SK-MEL-5 (cell line): Measurements from ENCODE around the gene GLO1. TPM values are rescaled to one million over a fixed set of nuclear protein-coding genes. Genes with fewer than 3 reads are reported as not detected.

Experiments
- DNase-seq: peaks from one replicate; pipeline ENCODE4 v3.0.0-alpha.2; 2016; ENCODE audit warnings: low read depth, low spot score
- in situ Hi-C: cut with HindIII; loops from 2 replicates; pipeline ENCODE4 v1.10.0; 2016; ENCODE audit warnings: low sequenced_read_pairs, high pct_unique_total_duplicates, low pct_unique_long_range_greater_than_20kb
- total RNA-seq: library from RNA; depleted of rRNA; stranded (reverse); fragments of >200 nt; shearing (Covaris generic); gene quantifications from 2 replicates; pipeline ENCODE4 v1.2.3, GENCODE V29; 2014; rRNA removed

The GLO1 gene
- total RNA-seq, 1 experiment from 2014 or later = 373 TPM

- in situ Hi-C loops = no loop called here
- peak; percentile 75 for DNase-seq
Observed at GRCh38 chr6:38639498-38640215, 63.3 kb downstream of the GLO1 start, which contains the start of gene BTBD9. BTBD9 (minus strand) TSS chr6:38639929.

- peak; percentile 14 for DNase-seq
- in situ Hi-C loops = no loop called here
Observed at GRCh38 chr6:38638941-38639497, 63.9 kb downstream of the GLO1 start.

DNA sequence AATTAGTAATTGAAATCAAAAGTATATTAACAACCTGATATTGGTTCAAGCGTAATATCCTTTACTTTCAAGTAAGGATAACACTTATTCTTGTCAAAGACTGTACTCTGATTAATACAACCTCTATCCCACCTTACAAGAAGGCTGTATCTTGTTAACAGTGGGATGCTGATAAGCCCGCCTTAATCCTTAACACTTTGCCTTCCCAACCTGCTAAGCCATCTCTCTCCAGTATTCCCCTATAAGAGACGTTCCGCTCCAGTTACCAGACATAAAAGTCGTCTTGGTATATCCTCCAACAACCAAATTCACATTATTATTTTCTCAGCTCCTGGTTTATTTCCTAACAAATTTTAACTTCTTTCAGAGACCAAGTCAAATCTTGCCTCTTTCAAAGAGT is 65.2 kb downstream of the GLO1 start:
- in situ Hi-C loops = no loop called here
- no peak for DNase-seq

GRCh38 chr6:38636027-38636426 is 66.9 kb downstream of the GLO1 start:
- in situ Hi-C loops = no loop called here
- DNase-seq = no peak

GRCh38 chr6:38634518-38634917 is 68.4 kb downstream of the GLO1 start:
- no peak for DNase-seq
- in situ Hi-C loops = no loop called here

DNA sequence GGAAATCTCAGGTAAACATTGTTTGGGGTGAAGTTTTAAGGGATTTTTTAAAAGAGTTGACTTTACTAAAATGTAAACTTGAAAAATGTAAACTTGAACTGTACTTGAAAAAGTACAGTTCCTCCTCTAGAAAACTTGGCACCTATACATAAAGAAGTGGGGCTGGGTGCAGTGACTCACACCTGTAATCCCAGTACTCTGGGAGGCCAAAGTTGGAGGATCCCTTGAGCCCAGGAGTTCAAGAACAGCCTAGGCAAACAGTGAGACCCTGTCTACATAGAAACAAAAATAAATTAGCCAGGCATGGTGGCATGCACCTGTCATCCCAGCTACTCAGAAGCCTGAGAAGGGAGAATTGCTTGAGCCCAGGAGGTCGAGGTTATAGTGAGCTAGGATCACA is 70.5 kb downstream of the GLO1 start:
- in situ Hi-C loops = no loop called here
- DNase-seq = no peak

- in situ Hi-C loops = no loop called here
- DNase-seq = no peak
Observed at GRCh38 chr6:38631186-38631783, 71.7 kb downstream of the GLO1 start.

Other genes with a start within 250 kb of the GLO1 start
- gene BTBD9, start 63.2 kb downstream of the GLO1 start, total RNA-seq = 10.3 and 11.9 TPM in 2 replicates
- gene DNAH8, start 12.2 kb upstream of the GLO1 start, total RNA-seq = under 0.01 TPM in 1 of 2 replicates, not detected in the other